DMS79 treated with DMSO at 0.1 percent for 48 hours (cell line): ENCODE results near the gene LBH.

Experiments used
- DNase-seq: peaks from one replicate; lab custom pipeline; 2025; lab: John Stamatoyannopoulos, UW

Gene LBH

DNA sequence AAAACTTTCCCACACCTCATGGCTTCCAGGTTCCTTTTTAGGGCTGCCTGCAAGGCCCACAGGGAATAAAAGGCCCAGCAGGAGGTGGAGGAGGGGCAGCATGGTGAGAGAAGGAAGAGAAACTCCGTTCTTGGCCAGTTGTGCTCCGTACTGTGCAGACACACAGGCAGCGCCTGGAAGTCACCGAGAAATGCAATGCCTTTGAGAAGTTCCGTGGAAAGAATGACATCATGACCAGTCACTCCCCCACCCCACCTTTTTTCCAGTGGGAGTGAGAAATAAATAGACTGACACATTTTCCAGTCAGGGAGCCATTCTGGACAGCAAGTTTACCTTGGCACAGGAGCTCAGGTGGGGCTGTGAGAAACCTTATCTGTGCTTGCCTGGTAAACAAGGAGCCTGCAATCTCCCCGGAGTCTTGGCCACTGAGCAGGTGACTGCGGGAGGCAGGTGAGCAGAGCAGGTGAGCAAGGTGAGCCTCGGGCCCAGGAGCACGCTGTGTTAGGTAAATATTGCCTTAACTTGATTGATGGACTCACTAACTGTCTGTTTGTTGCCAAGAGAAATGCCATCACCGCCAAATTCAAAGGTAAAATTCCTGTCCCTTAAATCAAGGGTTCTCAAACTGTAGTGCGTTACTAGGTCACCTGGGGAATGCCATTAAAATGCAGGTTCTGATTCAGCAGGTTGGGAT is 13.5 kb upstream of the LBH start:
- DNase-seq: peak; percentile 93

DNA sequence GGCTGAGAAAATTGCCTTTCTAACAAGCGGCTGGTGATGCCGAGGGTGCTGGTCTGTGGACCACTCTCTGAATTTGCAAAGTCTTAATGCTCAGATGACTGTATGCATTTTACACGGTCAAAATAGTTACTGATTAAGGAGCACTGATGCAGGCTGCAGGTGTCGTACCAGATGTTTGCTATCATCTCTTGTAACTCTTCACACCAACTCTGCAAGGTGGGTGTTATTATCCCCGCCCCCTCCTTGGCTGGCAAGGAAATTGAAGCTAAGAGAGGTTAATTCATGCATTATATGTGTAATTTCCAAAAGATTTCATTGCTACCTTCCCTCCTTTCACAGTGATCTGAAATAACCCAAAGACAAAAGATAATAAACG is 13.0 kb upstream of the LBH start:
- no peak for DNase-seq

- DNase-seq: no peak
Observed at GRCh38 chr2:30218814-30219213, 12.5 kb upstream of the LBH start.

DNA sequence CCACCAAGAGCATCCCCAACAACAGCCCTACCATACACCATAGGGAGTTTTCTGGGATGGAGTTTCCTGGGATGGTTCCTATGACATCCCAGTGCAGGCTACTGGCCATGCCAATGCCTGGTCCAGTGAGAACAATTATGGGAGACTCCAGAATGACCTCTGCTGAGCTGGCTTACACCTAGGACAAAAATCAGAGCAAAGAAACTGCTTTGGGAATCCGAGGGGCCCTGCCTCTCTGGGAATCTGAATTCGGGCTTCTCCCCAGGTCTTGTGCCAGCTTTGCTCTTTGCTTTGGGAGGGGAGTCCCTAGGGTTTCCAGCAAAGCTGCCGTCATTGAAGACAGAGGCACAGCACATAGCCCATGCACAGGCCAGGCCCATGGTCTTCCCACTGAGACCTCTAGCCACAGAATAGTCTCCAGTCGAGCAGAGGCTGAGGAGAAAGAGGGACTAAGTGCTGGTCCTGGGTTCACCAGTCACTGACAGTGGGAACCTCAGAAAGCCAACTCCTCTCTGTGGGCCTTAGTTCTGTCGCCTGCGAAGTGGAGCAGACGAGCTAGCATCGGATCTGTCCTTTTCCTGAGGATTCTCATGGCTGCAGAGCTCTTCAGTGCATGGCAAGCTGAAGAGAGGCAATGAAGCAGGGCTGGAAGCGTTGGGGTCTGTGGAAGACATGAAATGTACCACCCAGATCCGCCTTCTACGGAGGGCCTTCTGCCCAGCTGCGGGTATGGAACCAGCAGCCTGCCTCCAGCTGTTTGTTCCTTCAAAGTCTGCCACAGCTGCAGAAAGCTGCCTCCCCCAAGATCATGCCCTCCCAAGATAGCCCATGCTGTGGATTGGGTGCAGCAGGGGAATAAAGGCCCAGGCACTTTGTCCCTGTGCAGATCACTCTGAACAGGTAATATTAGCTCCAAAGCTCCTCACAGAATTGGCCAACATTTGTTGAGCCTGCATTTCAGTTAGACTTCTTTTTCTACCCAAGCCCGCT is 11.2 kb upstream of the LBH start:
- no peak for DNase-seq

DNA sequence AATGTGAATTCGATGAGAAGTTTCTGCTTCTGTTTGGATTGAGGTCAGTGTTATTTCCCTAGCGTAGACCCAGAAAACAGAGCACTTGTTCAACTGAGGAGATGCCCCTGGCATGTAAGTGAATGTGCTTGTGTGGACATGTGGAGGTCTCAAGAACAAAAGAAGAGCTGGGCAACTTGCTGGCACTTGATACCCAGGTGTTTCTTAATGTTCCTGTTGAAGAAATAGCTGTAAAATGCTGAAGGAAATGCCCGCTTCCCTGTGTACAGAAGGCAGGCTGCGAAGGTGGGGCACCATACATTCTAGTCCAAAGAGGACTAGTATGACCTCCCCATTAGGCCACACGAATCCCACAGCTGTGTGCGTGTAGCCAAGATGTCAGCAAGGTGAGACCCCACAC is 9.8 kb upstream of the LBH start:
- DNase-seq: no peak

DNA sequence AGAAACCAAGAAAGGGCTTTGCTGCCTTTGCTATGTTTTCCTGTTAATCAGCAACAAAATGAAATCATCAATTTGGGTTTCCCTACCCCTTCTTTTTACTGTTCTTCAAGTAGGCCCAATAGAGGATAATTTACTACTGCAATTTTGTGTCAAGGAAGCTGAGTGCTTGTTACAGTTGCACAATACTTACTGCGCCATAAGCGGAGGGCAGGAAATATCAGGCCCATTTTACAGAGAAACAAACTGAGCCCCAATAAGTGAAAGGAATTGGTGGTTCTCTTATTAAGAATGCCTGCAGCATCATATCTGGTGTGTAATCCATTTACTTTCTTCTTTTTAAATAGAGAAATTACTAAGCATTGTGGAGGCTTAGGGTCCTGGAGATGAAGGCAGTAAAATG is 9.3 kb upstream of the LBH start:
- no peak for DNase-seq

- no peak for DNase-seq
Observed at GRCh38 chr2:30222636-30223360, 8.5 kb upstream of the LBH start.

GRCh38 chr2:30223413-30223874 is 7.9 kb upstream of the LBH start:
- no peak for DNase-seq

DNA sequence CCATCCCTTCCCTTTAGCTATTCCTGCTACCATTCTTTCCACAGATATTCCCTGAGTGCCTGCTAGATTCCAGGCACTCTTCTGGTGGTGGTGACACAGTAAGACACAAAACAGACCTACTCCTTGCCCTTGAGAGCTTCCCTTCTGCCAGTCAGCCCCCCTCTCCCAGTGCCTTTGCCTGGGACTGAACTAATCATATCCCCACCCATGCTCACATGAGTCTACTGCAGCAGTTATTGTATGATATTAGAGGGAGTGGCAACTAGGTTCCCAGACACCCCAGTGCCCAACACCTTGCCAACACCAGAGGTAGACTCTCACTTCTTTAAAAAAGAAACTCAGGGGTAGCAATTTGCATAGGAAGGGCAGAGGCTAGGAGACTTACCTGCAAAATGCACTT is 7.2 kb upstream of the LBH start:
- DNase-seq: no peak

DNA sequence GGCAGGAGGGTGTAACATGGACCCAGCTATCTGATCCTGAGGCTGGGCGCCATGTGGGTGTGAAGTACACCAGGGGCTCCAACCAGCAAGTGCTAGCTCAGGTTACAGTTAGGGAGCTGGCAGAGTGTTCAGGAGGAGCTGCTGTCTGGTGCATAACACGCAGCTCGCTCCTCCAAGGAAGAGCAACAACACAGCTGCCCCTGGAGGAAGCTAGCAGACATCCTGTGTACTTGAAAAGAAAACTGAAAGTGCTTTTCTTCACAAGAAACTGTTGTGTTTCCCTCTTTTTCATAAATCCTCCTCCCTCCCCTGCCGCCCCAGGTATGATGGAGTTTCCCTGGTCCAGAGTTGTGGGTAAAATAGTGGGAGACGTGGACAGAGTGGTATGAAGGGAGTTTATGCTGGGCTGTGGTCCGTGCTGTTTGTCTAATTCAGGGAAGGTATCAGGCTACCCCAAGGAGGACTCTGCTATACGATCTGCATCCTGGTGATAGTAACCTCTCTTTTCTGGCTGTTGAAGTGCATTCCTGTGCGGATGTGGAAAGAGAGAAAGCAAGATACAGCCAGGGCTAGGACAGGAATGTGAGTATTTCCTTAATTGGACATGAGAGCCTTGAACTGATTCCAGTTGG is 6.1 kb upstream of the LBH start:
- DNase-seq: peak; percentile 71

DNA sequence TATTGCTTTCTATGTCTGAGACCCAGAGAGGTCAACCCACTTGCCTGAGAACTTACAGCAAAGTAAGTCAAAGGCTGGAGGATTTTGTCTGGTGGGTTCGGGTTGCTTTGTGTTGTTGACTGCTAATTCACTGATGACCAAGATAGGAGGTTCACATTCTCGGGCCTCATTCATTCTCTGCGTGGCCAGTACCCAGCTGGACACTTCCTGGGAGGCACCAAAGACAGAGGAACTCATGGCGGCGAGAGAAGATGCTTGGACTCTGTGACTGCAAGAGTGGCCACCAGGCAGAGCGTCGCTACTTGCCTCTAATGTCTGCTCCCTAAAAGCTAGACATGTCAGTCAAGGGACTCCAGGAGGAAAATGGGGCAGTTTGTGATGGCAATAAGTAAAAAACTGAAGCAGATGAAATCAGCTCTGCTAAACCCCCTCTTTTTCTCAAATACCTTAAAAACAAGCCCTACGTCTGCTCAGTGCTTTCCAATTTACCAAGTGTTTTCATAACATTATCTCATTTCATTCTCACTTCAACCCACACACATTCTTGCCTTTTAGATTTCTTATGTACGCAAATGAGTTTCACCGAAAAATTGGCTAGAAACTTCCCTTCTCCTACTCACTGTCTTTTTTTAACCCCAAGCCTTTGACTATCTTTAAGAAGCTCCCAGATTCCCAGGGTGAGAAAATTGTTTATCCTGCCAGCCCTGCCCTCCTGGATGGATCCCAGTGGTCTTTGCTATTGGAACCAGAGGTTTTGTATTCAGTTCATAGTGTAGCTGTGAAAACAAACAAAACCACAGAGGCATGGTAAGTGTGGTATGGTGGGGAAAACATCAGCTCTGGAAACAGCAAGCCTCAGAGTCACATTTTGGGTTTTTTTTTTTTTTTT is 4.9 kb upstream of the LBH start:
- no peak for DNase-seq

GRCh38 chr2:30229596-30229995 is 1.7 kb upstream of the LBH start:
- DNase-seq: no peak

DNA sequence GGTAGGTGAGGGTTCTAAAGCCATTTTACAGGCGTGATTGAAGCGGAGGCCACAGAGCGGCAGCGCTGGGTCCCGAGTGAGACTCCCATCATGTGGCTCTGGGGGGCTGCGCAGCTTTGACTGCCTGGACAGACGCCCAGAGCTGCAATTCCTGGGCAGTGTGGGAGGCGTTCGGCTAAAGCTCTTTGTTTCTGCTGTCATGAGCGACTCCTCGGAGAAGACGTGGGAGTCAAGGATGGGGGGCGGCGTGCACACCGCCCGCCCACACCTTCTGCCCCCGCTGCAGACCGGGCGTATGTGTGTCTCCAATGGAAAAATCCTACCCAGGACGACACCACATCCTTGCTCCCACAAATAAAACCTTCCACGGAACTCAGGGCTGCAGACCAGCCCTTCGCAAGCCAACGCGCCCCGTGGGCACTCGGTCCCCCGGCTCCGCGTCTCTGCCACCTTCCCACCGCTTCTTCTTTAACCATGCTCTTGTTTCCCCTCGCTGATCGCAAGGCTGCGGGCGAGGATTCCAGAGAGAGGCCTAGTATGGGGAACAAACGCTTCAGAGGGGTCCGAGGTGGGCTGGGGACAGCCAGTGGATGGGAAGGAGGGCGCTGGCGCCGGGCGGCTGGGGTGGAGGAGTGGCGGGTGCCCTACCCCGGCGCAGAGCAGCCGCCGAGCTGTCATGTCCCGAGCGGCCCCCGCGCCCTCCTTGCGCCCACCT is 680 bp upstream of the LBH start:
- DNase-seq: no peak

DNA sequence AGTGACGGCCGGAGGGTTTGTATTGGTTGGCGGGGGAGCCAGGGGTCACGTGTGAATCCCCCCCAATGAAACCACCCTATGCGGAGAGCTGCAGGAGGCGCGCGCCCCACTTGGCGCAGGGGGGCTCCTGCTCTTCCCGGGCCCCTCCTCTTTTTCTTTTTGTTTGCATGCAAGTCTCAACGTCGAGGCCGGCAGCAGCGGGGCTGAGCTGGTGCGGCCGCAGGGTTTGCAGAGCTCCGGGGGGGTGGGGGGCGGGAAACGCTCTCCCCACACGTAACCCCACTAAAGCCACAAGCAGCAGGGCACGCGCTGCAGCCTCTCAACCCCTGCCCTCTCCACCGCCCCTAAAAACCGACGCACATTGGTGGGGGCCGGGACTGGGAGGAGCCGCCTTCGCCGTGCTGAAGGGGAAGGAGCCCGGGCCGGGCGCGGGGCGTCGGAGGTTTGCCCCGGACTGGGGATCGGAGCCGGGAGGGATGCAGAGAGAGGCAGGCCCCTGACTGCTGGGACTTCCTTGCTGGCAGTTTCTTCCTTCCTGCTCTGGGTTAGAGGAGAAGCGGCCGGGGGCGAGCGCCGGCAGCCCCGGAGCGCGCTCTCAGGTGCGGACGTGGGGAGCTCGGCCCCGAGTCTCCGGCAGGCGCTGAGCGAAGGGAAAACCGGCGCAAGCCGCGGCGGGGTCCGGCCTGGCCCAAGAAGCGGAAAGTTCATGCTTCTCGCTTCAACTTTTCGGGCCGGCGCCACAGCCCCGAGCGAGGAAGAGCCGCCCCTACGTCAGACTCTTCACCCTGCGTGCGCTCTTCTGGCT is 864 bp downstream of the LBH start:
- DNase-seq: peak; percentile 91

- no peak for DNase-seq
Observed at GRCh38 chr2:30232801-30233130, 1.4 kb downstream of the LBH start.

DNA sequence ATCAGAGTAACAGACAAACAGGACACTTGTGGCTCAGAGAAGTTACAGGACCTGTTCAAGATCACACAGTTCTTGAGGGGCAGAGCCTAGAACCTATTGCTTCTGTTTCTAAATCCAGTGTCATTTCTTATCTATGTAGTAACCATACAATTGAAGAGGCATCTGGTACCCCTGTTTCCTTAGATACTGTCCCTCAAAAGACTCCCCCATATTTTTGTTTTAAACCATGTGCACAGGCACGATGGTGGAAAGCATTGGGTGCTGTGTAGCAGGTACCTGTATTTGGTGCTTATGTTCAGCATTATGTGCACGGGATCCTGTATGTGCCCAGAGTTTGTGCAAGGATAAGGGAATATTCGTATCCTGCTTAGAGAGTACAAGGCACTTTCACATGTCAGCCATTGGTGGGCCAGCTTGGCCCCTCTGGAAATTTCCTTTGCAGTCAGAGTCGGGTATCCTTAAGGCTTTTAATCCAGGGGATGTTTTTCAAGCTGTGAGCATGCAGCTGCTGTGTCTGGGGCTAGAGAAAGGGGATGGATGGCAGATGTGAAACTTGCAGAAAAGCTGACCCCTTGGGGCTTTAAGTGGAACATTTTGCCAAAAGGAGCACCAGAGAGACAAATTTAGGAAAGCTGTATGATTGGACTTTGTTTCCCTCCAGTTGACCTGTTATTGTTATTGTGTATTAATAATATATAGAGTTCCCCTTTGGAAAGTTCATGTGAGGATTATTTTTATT is 2.1 kb downstream of the LBH start:
- DNase-seq: no peak

GRCh38 chr2:30234180-30234971 is 3.0 kb downstream of the LBH start:
- DNase-seq: no peak

GRCh38 chr2:30235008-30235655 is 3.8 kb downstream of the LBH start:
- DNase-seq: no peak
